GM12874 (cell line): ENCODE results near the gene BTBD9.

Experiments used
- TF ChIP-seq, protein P1 (sequence below): IDR thresholded peaks from 2 replicates; pipeline ENCODE4 v1.5.1; 2011; ENCODE audit warnings: low read depth, mild to moderate bottlenecking, control low read depth, low read length, moderate library complexity; ENCODE audit not compliant: insufficient read depth

Gene BTBD9

DNA sequence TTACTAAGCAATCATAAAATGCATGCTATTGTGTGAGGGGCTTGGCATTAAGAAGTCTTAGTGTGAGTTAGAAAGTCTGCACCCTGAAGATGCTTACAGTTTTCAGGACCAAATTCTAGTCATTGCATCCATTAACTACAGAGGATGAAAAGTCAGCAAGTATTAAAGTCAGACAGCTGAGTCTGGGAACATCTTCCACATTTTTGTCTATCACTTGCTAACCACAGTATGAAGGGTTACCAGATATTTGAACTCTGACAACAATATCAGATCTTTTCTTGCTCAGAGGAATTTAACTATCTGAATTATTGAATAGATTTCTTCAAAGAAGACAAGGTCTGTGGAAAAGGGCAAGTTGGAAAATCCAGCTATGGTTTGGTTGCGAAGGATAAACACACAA lies 264.4 kb downstream of the BTBD9 start:
- TF ChIP-seq, protein P1, sequence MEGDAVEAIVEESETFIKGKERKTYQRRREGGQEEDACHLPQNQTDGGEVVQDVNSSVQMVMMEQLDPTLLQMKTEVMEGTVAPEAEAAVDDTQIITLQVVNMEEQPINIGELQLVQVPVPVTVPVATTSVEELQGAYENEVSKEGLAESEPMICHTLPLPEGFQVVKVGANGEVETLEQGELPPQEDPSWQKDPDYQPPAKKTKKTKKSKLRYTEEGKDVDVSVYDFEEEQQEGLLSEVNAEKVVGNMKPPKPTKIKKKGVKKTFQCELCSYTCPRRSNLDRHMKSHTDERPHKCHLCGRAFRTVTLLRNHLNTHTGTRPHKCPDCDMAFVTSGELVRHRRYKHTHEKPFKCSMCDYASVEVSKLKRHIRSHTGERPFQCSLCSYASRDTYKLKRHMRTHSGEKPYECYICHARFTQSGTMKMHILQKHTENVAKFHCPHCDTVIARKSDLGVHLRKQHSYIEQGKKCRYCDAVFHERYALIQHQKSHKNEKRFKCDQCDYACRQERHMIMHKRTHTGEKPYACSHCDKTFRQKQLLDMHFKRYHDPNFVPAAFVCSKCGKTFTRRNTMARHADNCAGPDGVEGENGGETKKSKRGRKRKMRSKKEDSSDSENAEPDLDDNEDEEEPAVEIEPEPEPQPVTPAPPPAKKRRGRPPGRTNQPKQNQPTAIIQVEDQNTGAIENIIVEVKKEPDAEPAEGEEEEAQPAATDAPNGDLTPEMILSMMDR = no peak

GRCh38 chr6:38371881-38372280 lies 267.8 kb downstream of the BTBD9 start:
- TF ChIP-seq, protein P1 = no peak

DNA sequence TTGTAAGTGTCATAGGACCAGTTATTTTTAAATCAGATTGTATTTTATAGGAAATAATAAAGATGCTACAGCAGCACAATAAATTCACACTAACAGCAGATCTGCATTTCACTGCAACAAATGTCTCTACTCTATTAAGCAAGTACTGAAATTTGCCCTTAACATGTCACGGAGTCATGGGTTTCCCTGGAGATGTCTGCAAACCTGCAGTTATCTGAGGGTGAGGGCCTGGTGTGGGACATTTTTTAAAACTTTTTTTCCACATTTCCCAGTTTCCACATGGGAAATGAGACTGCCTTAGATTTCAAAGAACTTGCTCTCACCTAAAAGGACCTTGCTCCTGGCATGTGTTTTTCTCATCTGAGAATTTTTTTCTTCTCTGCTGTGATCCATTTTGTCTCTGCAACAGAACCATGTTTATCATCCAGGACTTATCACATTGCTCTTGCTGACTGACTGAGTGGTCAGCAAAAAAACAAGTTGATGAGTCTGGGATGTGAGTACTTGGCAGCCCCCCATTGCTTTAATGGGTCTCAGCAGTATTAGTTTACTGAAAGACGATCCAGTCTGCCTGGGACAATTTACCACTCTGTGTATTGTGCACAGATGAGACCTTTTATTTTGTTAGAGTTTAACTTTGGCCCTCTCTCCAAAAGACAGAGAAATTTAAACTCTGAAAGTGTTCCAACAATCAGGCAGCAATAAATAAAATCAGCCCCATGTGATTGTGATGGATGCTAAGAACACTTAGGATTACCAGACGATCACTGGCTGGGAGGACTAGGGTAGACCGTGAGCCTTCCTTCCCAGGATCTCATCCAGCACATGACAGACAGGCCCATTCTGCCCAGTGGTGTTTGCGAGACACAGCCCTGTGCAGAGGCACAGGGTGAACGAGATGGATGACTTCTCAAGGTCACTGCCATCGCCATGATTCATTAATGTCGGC lies 268.8 kb downstream of the BTBD9 start:
- TF ChIP-seq, protein P1 = no peak

DNA sequence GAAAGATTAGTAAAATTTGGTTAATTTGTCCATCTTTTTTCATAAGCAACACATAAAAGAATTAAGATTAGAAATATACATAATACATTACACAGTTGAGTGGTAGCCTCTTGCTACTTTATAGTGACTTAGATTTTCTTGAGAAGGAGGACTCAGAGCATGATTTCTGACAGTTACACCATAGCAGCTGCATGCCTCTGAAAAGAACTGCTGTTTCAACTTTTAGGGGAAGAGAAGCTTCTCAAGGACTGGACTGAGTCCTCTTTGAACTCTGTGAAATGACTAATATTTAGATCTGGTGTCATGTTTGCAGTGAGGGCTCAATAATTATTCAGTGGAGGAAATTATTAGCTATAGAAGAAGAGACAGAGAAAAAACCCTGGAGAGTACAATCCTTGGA lies 272.5 kb downstream of the BTBD9 start:
- TF ChIP-seq, protein P1 = no peak

GRCh38 chr6:38366234-38366633 lies 273.5 kb downstream of the BTBD9 start:
- TF ChIP-seq, protein P1 = no peak

DNA sequence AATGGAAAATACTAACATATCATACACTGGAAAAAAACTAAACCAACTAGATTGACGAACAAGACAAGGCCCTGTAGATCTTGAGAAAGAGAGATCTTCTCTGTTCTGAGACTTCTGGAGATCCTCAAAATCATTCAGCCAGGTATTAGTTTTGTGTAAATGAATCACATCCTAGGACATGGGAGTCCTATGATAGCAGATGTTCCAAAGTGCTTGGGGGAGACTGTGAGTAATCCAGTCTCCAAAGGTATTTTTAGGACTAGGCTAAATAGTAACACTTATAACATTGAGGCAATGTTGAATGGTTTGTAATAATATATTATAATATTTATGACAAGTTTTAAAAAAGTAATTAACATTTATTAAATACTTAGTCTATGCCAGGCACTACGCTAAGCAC lies 275.0 kb downstream of the BTBD9 start:
- TF ChIP-seq, protein P1 = no peak

- TF ChIP-seq, protein P1 = no peak
These were observed 275.6 kb downstream of the BTBD9 start for GRCh38 chr6:38364127-38364526.
